HepG2 (cell line): ENCODE data around the gene POP5. TPM values are rescaled to one million over a fixed set of nuclear protein-coding genes. Genes with fewer than 3 reads are reported as not detected.

ENCODE experiments used
- CAMTA2 ChIP-seq: sonication (generic); formaldehyde crosslinking; IDR thresholded peaks from 2 replicates; pipeline ENCODE4 v1.4.0; 2020; ENCODE audit warnings: mild to moderate bottlenecking, missing genetic modification reagents, borderline replicate concordance
- ELF4 ChIP-seq: sonication (generic); formaldehyde crosslinking; IDR thresholded peaks from 2 replicates; pipeline ENCODE4 v1.5.0; 2020; ENCODE audit warnings: missing genetic modification reagents, mild to moderate bottlenecking, moderate library complexity, borderline replicate concordance
- GFI1 ChIP-seq: sonication (generic); formaldehyde crosslinking; IDR thresholded peaks from 2 replicates; pipeline ENCODE4 v1.5.0; 2020; ENCODE audit warnings: missing genetic modification reagents, mild to moderate bottlenecking, borderline replicate concordance
- HNRNPK ChIP-seq: fragments of 200-400 bp; formaldehyde crosslinking; IDR thresholded peaks from 2 replicates; pipeline ENCODE4 v1.6.1; 2018; ENCODE audit warnings: low read length, low read depth, moderate library complexity, mild to moderate bottlenecking; ENCODE audit not compliant: poor library complexity, severe bottlenecking
- MBNL3 ChIP-seq: fragments of 250-450 bp; sonication (Bioruptor Pico); conservative IDR thresholded peaks from 2 replicates; pipeline ENCODE4 v1.8.0; 2022; ENCODE audit warnings: mild to moderate bottlenecking, inconsistent platforms
- RBM39 ChIP-seq: fragments of 200-400 bp; formaldehyde crosslinking; IDR thresholded peaks from one replicate; pipeline ENCODE4 v1.6.1; 2018; ENCODE audit warnings: antibody characterized with exemption, mild to moderate bottlenecking, low read depth, low read length; ENCODE audit not compliant: poor library complexity, severe bottlenecking
- RFXANK ChIP-seq: IDR thresholded peaks from 2 replicates; pipeline ENCODE4 v1.6.1; 2016
- ZHX1 ChIP-seq: sonication (generic); formaldehyde crosslinking; IDR thresholded peaks from 2 replicates; pipeline ENCODE4 v1.8.1; 2022; ENCODE audit warnings: low read depth, mild to moderate bottlenecking, missing genetic modification reagents
- polyA plus RNA-seq, 8 experiments: library from polyadenylated mRNA; depleted of rRNA in 3 of 8; stranded (reverse) in 7 of 8; unstranded in 1 of 8; fragments of >200 nt; fragmentation: Illumina TruSeq in 4 of 8; extraction: Trizol in 4 of 8; gene quantifications; 2 replicates each; pipeline versions ENCODE4 v1.2.1 to v1.2.3, GENCODE V29; 2011 to 2016; ENCODE audit warnings: low read depth in 4 of 8, missing spikeins in 1 of 8, mixed read lengths in 1 of 8; ENCODE audit not compliant: insufficient read depth in 1 of 8
- total RNA-seq, 5 experiments: library from RNA; depleted of rRNA; stranded (reverse); fragments of >200 nt; fragmentation: Illumina TruSeq; extraction: Trizol; gene quantifications; 2 replicates each; pipeline ENCODE4 v1.2.3, GENCODE V29; 2016; ENCODE audit warnings: low read depth in 1 of 5
- TF ChIP-seq, protein P1 (sequence below): sonication (generic); formaldehyde crosslinking; IDR thresholded peaks from 2 replicates; pipeline ENCODE4 v1.4.0; 2020; ENCODE audit warnings: missing genetic modification reagents
- TF ChIP-seq, protein P2 (sequence below): IDR thresholded peaks from 2 replicates; pipeline ENCODE4 v1.6.1; 2016; ENCODE audit warnings: mild to moderate bottlenecking
- TF ChIP-seq, protein P3 (sequence below): sonication (generic); formaldehyde crosslinking; conservative IDR thresholded peaks from 2 replicates; pipeline ENCODE4 v1.8.0; 2022; ENCODE audit warnings: mild to moderate bottlenecking, moderate library complexity, missing genetic modification reagents

POP5 gene
- total and polyA plus RNA-seq, 2 of the 13 experiments (the other 11 are each of a cell fraction or from before 2014, with no cell fraction given), result 45.6 to 61.3 TPM

DNA sequence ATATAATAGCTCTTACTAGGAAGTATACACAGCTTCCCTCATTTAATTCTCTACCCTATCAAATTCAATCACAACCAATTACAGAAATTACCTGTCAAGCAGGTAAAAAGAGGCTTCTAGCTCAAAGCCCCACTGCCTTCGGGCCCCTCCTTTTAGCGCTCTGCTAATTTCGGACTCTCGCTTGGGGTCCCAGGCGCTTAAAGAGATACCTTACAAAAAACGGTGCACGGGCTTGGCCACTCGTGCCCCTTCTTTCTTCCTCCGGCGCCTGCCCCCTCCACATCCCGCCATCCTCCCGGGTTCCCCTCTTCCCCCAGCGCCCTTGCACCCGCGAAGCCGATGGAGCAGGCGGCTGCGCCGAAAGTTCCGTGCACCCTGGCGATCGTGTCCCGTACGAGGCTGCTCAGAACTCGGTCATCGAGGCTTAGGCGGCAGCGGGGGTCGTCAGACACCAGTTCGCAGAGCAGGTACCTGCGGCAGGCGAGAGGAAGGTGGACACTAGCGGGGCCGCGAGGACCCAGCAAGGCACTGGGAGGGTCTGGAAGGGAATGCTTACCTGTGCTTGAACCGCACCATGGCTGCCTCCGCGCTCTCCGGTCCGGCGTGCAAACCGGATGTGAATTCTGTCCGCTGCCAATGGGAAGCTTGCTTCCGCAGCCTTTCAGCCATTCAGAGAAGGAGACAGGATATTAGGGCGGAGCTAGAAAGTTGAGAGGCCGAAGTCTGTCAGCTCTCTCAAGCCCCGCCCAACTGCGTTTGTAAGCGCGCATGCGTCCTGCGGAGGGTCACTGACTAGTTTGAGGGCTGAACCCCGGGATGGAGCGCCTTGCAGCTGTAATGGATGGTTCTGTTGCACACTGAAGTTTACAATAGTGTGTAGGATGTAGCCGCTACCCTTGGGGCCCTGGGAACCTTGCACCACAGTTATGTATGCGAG lies at the start of gene POP5 (continued):
- TF ChIP-seq, protein P1, sequence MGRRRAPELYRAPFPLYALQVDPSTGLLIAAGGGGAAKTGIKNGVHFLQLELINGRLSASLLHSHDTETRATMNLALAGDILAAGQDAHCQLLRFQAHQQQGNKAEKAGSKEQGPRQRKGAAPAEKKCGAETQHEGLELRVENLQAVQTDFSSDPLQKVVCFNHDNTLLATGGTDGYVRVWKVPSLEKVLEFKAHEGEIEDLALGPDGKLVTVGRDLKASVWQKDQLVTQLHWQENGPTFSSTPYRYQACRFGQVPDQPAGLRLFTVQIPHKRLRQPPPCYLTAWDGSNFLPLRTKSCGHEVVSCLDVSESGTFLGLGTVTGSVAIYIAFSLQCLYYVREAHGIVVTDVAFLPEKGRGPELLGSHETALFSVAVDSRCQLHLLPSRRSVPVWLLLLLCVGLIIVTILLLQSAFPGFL (CRISPR knock-in tag), result no peak
- TF ChIP-seq CAMTA2 (CRISPR knock-in tag) (0 out of 2 replicates have a peak, but pooled peaks have one; percentile 66), ZHX1 (CRISPR knock-in tag) (no peak), RBM39 (no peak), GFI1 (CRISPR knock-in tag) (no peak), ELF4 (CRISPR knock-in tag) (0 out of 2 replicates have a peak, but pooled peaks have one; percentile 81), RFXANK (no peak), MBNL3 (CRISPR knock-in tag) (no peak), HNRNPK (peak; percentile 34)
- TF ChIP-seq, protein P2, sequence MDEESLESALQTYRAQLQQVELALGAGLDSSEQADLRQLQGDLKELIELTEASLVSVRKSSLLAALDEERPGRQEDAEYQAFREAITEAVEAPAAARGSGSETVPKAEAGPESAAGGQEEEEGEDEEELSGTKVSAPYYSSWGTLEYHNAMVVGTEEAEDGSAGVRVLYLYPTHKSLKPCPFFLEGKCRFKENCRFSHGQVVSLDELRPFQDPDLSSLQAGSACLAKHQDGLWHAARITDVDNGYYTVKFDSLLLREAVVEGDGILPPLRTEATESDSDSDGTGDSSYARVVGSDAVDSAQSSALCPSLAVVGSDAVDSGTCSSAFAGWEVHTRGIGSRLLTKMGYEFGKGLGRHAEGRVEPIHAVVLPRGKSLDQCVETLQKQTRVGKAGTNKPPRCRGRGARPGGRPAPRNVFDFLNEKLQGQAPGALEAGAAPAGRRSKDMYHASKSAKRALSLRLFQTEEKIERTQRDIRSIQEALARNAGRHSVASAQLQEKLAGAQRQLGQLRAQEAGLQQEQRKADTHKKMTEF (CRISPR knock-in tag), result peak; percentile 75
- TF ChIP-seq, protein P3, sequence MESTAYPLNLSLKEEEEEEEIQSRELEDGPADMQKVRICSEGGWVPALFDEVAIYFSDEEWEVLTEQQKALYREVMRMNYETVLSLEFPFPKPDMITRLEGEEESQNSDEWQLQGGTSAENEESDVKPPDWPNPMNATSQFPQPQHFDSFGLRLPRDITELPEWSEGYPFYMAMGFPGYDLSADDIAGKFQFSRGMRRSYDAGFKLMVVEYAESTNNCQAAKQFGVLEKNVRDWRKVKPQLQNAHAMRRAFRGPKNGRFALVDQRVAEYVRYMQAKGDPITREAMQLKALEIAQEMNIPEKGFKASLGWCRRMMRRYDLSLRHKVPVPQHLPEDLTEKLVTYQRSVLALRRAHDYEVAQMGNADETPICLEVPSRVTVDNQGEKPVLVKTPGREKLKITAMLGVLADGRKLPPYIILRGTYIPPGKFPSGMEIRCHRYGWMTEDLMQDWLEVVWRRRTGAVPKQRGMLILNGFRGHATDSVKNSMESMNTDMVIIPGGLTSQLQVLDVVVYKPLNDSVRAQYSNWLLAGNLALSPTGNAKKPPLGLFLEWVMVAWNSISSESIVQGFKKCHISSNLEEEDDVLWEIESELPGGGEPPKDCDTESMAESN (CRISPR knock-in tag), result peak; percentile 69
